ENCODE data around the gene AGPAT4.
"Not testable (repeated sequence)": the region's sequence is repeated elsewhere in the genome, so short reads cannot be mapped to it uniquely, and the experiment has no call there.

AGPAT4 gene

DNA sequence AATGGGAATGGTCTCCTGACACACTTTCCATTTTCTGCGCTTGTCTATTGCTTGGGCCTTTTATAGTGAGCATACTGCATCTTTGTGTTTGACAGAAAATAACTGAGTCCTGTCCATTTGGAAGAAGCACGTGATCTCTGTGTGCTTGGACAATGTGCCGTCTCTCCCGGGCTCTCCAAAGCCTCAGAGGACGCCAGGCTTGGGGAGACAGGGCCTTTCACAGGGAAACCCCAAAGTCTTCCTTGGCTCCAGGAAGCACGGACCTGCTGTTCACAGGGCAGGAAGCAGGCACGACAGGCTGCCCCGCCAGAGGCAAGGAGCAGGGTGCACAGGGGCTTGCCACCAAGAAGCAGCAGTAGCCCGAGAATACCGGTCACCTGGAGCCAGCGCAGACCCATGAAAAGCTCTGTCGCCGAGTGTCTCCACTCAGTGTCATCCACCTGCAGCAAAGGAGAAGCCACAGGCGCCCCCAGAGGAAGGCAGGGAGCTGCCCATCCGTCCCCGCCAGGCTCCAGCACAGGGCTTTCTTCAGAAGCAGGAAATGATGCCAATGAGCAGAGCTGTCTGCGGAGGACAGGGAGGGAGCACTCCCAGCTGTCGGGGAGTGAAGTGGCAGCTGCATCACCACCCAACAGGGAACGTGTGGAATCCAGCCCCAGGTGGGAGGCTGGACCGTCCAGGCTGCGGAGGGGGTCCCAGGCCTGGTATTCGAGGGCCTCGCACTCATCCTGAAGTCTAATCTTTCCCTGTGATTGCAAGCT lies 135.1 kb downstream of the AGPAT4 start:
- no peak for DNase-seq (ENCODE audit: low read depth)

DNA sequence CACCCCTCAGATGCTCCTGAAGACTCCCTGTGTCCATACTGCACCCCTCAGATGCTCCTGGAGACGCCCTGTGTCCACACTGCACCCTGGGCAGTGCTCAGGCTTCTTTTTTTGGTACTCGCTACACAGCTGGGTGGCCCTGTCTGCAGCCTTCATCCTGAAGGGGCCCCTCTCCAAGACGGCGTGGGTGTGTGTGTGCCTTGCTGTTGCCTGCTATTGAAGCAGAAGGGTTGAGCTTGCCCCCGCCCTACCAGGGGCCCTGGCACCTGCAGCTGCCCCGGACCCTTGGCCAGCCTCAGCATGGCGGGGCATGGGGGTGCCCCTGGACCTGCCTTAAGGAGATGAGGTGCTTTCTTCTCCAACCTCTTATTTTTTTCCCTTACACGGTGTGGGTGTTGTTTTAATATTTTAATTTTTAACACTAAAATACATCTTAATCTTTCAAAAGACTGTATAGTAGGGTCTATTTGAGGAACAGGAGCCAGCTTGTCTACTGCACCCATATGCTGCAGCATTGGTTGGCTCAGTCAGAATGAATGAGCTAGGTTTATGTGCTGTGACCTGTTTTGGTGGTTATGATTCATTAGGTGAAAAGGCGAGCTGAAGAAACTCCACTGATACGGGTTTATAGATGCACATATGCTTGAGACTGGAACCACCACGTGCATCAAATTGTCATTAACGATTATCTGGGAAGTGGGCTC lies 135.9 kb downstream of the AGPAT4 start:
- DNase-seq (ENCODE audit: low read depth), result no peak

DNA sequence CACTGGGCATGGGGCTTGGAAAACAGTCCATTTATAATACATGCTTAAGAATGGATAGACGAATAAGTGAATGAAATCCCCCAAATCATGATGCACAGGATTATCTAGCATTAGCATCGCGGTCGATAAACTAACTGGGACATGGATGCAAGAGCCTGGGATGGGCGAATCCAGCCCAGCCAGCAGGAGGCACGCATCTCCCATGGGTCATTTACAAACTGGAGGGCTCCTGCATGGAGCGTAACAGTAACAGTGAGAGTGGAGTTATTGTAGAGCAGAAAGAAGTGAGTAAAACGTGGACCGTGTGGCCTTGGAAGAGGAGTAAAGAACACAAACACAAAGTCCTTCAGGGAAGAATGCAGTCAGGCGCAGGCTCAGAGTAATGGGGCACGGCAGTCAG lies 136.5 kb downstream of the AGPAT4 start:
- DNase-seq (ENCODE audit: low read depth), result no peak

DNA sequence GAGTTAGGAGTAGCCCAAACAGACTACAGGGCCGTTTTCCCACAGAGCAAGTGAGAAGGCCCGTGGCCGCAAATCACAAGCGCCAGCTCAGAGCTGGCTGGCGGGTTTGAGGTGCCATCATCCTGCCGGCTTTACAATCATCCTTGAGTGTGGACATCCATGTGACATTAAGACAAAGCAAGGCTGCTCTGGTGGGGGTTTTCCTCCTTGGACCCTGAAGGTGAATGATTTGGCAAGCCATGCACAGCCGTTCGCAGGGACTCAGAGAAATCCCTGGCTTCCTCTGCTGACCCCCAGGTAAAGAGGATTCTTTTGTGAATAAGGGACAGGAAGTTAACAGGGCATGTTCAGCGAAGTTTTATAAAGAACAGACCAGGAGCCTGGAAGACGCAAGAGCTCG lies 137.2 kb downstream of the AGPAT4 start:
- no peak for DNase-seq (ENCODE audit: low read depth)

DNA sequence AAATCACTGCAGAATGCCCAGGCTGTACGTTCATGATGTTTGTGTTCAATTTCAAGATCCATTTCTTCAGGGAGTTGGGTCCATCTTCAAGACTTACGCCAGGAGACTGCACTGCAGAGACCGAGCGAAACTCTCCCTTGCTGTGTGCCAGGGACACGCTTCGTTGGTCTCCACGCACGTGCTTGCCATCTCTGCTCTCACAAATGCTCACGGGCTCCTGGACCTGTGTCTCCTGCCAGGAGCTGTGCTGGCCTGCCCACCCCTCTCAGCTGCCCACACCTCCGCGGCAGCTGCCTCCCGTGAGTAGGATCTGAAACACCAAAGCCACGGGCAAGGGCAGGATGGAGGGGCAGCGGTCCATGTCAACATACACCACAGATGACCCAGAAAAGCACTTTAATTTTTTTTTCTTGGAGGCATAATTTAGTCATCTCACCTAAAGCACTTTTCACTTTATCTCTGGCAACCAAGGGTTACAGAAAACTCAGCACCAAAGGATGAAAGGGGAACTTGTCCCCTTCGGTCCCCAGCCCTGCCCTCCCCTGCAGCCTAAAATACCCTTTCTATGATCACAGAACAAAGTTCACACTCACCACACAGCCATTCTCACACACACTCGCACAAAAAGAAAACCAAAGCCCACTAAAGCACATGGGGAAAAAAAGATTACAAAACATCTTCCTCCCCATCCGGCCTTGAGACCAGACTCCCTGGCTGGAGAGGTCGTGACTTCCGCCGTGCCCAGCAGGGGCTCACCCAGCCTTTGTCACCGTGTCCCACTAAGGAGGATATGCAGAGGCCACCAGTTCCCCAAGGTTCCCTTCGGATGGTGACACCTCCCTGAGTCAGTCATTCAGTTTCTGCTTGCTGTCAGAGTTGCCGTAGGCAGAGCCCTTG lies 137.9 kb downstream of the AGPAT4 start:
- DNase-seq (ENCODE audit: low read depth), result no peak

GRCh38 chr6:161134550-161135298 lies 139.1 kb downstream of the AGPAT4 start:
- no peak for DNase-seq (ENCODE audit: low read depth)

DNA sequence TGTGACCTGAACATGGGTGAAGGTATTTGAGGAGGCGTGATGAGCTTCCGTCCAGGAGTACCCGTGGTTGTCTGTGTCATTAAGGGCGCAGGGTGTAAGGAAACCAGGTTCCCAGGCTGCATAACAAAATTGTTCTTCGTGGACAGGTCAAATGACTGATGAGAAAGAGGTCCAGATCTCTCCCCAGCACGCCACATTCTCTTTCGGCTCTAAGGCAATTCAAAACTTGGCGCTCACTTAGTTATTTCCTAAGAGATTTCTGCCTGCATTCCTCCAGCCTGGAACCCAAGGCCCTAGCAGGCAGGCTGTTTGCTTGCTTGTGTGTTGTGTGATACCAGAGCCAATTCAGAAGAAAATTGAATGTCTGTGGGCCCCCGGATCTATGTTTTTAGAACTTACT lies 139.9 kb downstream of the AGPAT4 start:
- DNase-seq (ENCODE audit: low read depth), result no peak

DNA sequence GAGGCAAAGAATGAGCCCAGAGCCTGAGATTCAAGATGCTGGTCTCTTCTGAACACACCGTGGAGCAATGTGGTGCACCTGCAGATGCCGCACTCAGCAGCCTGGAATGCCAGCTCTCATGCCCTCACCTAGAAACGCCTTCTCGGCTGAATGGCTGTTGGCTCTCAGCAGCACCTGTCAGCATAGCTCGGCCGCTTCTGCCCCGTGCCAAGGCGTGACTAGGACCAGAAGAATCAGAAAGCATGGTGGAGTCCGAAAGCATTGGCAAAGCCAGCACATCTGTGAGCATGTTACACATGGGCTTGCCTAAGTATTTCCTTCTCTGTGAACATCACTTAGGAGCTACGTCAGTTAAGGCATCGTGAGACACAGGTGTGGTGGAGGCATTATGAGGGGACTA lies 141.5 kb downstream of the AGPAT4 start:
- no peak for DNase-seq (ENCODE audit: low read depth)

DNA sequence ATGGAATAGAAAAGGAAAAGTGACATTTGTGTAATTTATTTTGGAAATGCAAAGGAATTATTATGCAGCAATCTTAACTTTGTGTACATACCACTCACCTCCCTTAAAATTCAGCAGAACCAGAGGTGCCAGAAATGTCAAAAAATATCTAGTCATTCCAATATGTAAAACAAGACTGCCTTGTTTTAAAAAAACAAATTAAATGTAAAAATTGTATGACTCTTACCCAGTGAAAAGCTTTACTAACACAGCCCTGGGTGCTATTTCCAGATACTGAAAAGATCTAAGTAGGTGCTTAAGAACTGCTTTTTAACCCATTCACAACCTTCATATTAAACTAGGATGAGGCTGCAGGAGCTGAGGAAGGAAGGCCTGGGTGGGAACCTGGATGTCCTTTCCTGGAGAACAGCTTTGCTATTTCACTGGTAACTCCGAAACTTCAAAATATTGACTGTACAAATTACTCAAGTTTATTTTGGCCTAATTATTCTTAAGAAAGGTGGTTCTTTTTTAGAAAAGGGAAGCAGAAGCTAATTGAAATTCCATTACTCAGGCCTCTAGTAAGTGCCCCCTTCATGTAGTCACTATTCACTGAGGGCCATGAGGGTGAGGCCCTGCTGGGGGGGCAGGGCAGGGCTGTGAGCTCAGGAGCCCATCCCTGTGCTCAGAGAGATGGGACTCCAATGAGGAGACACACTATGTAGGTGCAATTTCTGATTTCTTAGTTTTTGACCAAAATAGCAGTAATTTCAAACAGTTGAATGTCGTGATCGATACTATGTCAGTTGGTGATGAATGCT lies 142.7 kb downstream of the AGPAT4 start:
- no peak for DNase-seq (ENCODE audit: low read depth)

DNA sequence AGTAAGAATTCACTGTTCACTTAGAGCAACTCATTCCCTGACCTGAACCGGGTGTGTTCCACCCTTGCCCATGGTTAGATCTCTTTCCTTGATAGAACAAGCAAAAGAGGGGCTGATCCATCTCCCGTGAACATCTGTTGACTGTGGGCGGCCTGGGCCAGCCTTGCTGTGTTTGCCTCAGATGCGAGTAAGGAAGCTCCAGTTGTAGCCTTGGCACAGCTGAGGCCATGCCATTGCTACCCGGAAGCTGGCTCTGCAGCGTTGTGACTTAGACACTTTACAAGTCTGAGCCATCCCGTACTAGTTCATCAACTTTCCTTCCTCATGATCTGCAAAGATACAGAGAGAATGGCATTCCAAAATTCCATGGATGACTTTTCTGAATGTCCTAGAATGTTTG lies 143.3 kb downstream of the AGPAT4 start:
- no peak for DNase-seq (ENCODE audit: low read depth)

- no peak for DNase-seq (ENCODE audit: low read depth)
Measured at GRCh38 chr6:161128680-161129196, 145.1 kb downstream of the AGPAT4 start.

GRCh38 chr6:161128230-161128629 lies 145.6 kb downstream of the AGPAT4 start:
- DNase-seq (ENCODE audit: low read depth), result no peak

DNA sequence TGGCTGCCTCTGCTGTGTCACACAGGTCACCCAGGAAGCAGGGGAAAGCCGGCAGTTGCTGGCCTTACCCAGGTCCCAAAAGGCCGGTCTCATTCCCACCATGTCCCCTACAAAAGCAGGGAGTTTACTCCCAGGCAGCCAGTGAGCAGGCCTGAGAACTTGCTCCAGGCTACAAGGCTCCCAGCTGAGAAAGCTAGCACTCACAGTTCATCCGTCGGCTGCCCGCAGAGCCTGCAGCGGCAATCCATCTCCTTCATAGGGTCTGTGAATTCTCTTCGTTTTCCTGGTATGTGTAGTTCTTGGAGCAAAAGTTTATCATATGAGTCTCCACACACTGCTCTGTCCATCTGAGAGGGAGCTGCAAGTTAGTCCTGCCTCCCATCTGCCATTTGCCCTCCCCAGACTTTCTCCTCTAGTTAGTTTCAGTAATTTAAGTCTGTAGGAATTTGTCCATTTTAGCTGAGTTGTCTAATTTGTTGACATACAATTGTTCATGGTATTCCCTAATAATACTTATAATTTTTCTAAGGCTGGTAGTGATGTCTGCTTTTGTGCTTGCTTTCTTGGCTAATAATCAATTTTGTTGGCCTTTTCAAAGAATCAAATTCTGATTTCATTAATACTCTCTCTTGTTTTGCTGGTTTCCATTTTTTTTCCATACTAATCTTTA lies 146.7 kb downstream of the AGPAT4 start:
- DNase-seq (ENCODE audit: low read depth), result no peak

- no peak for DNase-seq (ENCODE audit: low read depth)
Measured at GRCh38 chr6:161125591-161125990, 148.3 kb downstream of the AGPAT4 start.

DNA sequence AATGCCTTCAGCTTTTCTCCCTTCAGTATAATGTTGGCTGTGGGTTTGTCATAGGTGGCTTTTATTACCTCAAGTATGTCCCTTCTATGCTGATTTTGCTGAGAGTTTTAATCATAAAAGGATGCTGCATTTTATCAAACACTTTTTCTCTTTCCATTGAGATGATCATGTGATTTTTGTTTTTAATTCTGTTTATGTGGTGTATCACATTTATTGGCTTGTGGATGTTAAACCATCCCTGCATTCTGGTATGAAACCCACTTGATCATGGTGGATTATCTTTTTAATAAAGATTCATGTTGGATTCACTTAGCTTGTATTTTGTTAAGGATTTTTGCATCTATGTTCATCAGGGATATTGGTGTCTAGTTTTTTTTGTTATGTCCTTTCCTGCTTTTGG lies 150.5 kb downstream of the AGPAT4 start:
- DNase-seq (ENCODE audit: low read depth), result not testable (repeated sequence)

- DNase-seq (ENCODE audit: low read depth), result no peak
Measured at GRCh38 chr6:161117942-161118341, 155.9 kb downstream of the AGPAT4 start.

DNA sequence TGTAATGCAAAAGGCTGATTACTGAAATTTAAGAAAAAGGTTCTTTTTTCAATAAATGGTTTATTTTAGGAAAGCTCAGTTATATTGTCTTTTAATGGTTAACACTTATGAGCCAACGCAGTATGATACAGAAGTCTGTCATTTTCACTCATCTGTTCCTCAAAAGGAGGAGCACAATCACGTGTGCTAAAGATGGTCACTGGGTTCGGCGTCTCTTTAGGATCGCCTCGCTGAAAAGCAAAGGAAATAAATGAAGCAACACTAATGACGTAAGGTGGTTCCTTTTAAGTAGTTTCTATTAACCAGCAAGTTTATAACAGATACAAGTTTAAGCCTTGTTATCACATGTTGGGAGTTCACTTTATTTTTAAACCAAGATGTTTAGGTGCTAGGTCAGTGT lies 156.6 kb downstream of the AGPAT4 start:
- DNase-seq (ENCODE audit: low read depth), result no peak

- no peak for DNase-seq (ENCODE audit: low read depth)
Measured at GRCh38 chr6:161116554-161116953, 157.3 kb downstream of the AGPAT4 start.

- DNase-seq (ENCODE audit: low read depth), result no peak
Measured at GRCh38 chr6:161115468-161115867, 158.4 kb downstream of the AGPAT4 start.

- DNase-seq (ENCODE audit: low read depth), result no peak
Measured at GRCh38 chr6:161111261-161111660, 162.6 kb downstream of the AGPAT4 start.

Data from fibroblast of the conjunctiva (primary cell).